ENCODE results near the gene SBF2. TPM values are rescaled to one million over a fixed set of nuclear protein-coding genes. Genes with fewer than 3 reads are reported as not detected.

SBF2 gene
- total RNA-seq, 1 experiment from 2014 or later = 30.2 TPM

DNA sequence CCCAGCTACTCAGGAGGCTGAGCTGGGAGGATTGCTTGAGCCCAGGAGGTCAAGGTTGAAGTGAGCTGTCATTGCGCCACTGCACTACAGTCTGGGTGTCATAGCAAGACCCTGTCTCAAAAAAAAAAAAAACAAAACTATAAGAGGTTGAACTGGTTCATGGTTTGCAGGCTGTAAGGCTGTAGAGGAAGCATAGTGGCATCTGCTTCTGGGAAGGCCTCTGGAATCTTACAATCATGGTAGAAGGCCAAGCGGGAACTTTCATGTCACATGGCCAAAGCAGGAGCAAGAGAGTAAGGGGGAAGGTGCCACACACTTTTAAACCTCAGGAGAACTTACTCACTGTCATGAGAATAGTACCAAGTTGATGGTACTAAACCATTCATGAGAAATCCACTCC lies 520.5 kb downstream of the SBF2 start:
- Mint-ChIP-seq H3K4me1 (peaks cover 40 to 41% of the 10 kb centered on the region in 2 experiments), H3K27ac (no peak overlapping the region), H3K36me3 (ENCODE audit: insufficient read depth in 1 of 3, low read depth in 3 of 3) (peaks cover 0 to 10% (median 2%) of the 10 kb centered on the region in 3 experiments; a peak in 3 of 7 replicates), H3K4me3 (no peak overlapping the region), H3K9me3 (no peaks in the 10 kb centered on the region), H3K27me3 (ENCODE audit: low read depth) (no peaks in the 10 kb centered on the region)
- H2BK12ac ChIP-seq (ENCODE audit: insufficient read length, low read depth, low read length) = no peak overlapping the region
- no peak overlapping the region for H3K23ac ChIP-seq (ENCODE audit: insufficient read length, low read depth, low read length)
- no peak overlapping the region for H2AK5ac ChIP-seq (ENCODE audit: insufficient read length, low read length)
- H3K56ac ChIP-seq (ENCODE audit: insufficient read length, low read depth, low read length) = no peak overlapping the region
- no peak overlapping the region for H4K8ac ChIP-seq (replicated peaks; ENCODE audit: insufficient read length, low read depth, low read length)
- H4K5ac ChIP-seq (ENCODE audit: insufficient read length, low read depth, low read length) = no peak overlapping the region
- no peak overlapping the region for H3T11ph ChIP-seq (ENCODE audit: low read length)
- no CpG with 5 or more reads among the region's 2 CpGs for WGBS (ENCODE audit: extremely low coverage, insufficient read length, low lambda C conversion rate)
- H2BK120ac ChIP-seq (ENCODE audit: low read depth, low read length, poor library complexity, severe bottlenecking) = no peak overlapping the region
- no peak overlapping the region for H3K27ac ChIP-seq (ENCODE audit: insufficient read length, low read depth, low read length)
- no peak overlapping the region for H2BK15ac ChIP-seq (ENCODE audit: low read depth, low read length)
- H3K4me2 ChIP-seq (ENCODE audit: insufficient read depth, insufficient read length, low read length) = no peak overlapping the region
- no peak overlapping the region for H3K14ac ChIP-seq (ENCODE audit: insufficient read depth, low read length)
- no peaks in the 10 kb centered on the region for H3K9me3 ChIP-seq (ENCODE audit: control insufficient read depth, low read depth, low read length)
- H4K91ac ChIP-seq (ENCODE audit: insufficient read length, low read depth, low read length) = no peak overlapping the region
- no peaks in the 10 kb centered on the region for H3K23me2 ChIP-seq (ENCODE audit: insufficient read length, low read depth, low read length, poor library complexity, severe bottlenecking)
- H2AFZ ChIP-seq (ENCODE audit: low read length) = no peak overlapping the region
- H3K79me1 ChIP-seq (ENCODE audit: insufficient read depth, low read depth, low read length, poor library complexity, severe bottlenecking) = no peaks in the 10 kb centered on the region
- H3K79me2 ChIP-seq (ENCODE audit: insufficient read depth, low read length) = no peaks in the 10 kb centered on the region
- no peak for TF ChIP-seq CTCF (conservative IDR thresholded peaks at IDR 0.05)
- no peak overlapping the region for H3K18ac ChIP-seq (ENCODE audit: insufficient read length, low read depth, low read length)
- H3K4me1 ChIP-seq (ENCODE audit: insufficient read depth, low read length) = peaks cover 10% of the 10 kb centered on the region; the same call in 1 of the 2 replicates
- no peak for DNase-seq
- no peaks in the 10 kb centered on the region for H3K27me3 ChIP-seq (ENCODE audit: insufficient read depth, low read length)
- no peak overlapping the region for H3K4ac ChIP-seq (ENCODE audit: low read depth, low read length)
- no peaks in the 10 kb centered on the region for H4K20me1 ChIP-seq (ENCODE audit: control insufficient read depth, insufficient read depth, insufficient read length)
- H2BK20ac ChIP-seq (ENCODE audit: low read depth, low read length, poor library complexity, severe bottlenecking) = no peak overlapping the region
- H2BK5ac ChIP-seq (ENCODE audit: insufficient read length, low read length) = no peak overlapping the region
- H3K9ac ChIP-seq (ENCODE audit: extremely low read depth, insufficient read length, low read length) = no peak overlapping the region

Data from H9 (cell line).